ENCODE data around the gene SEC23IP.
"Not testable (repeated sequence)": the region's sequence is repeated elsewhere in the genome, so short reads cannot be mapped to it uniquely, and the experiment has no call there.

Gene SEC23IP

GRCh38 chr10:119892188-119893065, at the start of gene SEC23IP:
Gene SEC23IP, plus strand, starts transcription at chr10:119892730. Its CDS starts 53 bp downstream, at chr10:119892783.
- intact Hi-C loops (cut with DNase I): loop anchor here (1.0 kb wide), 1 partner anchor 19 kb away; no protein-coding TSS in a partner anchor
- DNase-seq: peak; percentile 96 to 100 (median 99)

GRCh38 chr10:119845656-119846055, 46.9 kb upstream of the SEC23IP start:
- intact Hi-C loops (cut with DNase I): no loop called here

DNA sequence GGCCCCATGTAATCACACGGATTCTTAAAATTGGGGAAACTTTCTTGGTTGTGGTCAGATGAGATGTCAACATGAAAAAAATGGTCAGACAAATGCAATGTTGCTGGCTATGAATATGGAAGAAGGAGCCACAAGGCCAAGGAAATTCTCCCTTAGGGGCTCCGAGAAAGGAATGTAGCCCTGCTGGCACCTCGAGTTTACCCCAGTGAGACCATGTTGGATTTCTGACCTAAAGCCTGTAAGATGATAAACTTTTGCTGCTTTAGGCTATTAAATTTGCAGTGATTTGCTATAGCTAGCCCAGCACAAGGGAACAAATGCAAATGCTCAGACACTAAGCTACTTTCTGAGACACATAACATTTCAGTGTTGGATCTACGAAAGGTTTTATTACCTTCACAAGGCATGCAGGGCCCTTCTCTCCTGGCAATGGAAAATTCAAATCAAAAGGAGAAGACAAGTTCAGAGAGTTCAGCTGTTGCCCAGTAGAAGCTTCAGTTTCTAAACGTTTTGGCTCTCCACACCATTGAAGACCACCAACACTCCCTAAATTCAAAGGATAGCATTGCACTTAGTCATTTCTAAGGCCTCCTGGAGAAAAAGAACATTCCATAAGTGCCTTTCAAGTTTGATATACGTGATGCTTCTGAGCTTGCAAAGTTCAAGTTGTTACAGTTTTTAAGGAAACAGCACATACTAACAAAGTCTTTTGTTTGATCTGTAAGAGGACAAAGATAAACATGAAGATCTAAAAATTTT, 43.3 kb upstream of the SEC23IP start:
- DNase-seq: no peak

More at GRCh38 chr10:119845656-119846055, 46.9 kb upstream of the SEC23IP start:
- no peak for DNase-seq

GRCh38 chr10:119849944-119850343, 42.6 kb upstream of the SEC23IP start:
- no peak for DNase-seq
- intact Hi-C loops (cut with DNase I): loop anchor here (10.0 kb wide), 1 partner anchor 95 kb away; no protein-coding TSS in a partner anchor

More for the DNA sequence above, 43.3 kb upstream of the SEC23IP start:
- intact Hi-C loops (cut with DNase I): no loop called here

DNA sequence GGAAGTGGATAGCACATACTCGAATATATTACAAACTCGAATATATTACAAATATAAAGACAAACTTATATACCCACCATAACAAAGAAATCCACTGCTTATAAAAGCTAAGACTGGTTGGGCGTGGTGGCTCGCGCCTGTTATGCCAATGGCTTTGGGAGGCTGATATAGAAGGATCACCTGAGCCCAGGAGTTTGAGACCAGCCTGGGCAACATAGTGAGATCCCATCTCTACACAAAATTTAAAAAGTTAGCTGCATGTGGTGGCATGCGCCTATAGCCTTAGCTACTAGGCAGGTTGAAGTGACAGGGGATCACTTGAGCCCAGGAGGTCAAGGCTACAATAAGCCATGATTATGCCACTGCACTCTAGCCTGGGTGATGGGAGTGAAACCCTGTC, 40.3 kb upstream of the SEC23IP start:
- DNase-seq: no peak
- intact Hi-C loops (cut with DNase I): loop anchor here (10.0 kb wide), 1 partner anchor 97 kb away; no protein-coding TSS in a partner anchor

DNA sequence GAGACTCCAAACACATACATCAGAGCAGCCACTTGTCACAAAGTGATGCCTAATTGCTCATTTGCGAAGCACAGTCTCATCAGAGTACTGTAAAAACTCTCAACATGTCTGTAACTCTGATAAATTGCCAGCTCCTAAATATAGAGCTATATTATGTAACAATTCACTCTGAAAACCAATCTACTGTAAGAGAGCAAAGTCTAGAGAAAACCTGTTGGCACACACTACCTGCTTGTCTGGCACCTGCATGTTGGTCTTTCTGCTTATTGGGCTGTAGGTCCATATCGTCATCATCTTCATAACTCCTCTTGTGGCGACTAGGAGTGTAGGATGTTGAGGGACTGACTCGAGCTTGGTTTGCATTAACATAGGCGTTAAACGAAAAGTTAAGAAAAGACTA, 39.7 kb upstream of the SEC23IP start:
- DNase-seq: peak in 3 of 42 donors; percentile 18 to 35 (median 28)
- intact Hi-C loops (cut with DNase I): loop anchor here (10.0 kb wide), 1 partner anchor 98 kb away; no protein-coding TSS in a partner anchor

DNA sequence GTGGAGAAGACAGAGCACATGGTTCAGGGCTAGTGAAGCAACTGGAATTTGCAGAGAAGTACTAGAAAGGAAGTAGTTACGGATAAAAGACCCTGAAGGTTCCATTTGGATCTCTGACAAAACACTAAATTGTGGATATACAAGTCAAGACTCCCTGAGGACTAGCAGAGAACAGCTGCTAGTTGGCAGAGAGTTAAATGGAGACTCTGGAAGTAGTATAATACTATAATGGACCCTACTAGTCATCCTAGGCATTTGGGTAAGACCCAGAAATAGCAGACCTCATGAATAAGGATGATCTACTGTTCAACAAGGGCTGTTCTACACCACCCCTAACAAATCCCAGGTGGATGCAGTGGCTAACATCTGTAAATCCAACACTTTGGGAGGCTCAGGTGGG, 39.0 kb upstream of the SEC23IP start:
- intact Hi-C loops (cut with DNase I): loop anchor here (10.0 kb wide), 1 partner anchor 99 kb away; no protein-coding TSS in a partner anchor
- DNase-seq: no peak

DNA sequence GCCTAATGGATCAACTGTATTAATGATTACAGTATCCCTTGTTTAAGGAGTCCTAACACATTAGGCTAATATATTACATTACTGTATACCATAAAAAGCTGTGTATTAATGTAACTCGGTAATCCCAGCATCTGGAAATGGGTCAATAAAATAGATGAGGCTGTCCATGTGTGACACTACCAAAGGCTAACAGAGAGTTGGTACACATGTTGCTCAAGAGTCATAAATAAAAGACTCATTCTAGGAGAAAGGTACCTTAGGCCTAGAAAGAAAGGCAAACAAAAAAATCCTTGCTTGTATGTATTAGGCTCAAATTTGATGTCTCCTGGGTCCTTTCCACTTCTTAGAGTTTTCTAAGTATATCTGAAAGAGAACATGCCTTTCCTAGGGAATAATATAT, 34.5 kb upstream of the SEC23IP start:
- intact Hi-C loops (cut with DNase I): loop anchor here (5.0 to 10.0 kb wide), 3 partner anchors 103 to 251 kb away; no protein-coding TSS in a partner anchor
- no peak for DNase-seq

GRCh38 chr10:119859420-119860258, 32.9 kb upstream of the SEC23IP start:
- intact Hi-C loops (cut with DNase I): loop anchor here (5.0 to 10.0 kb wide), 3 partner anchors 105 to 252 kb away; no protein-coding TSS in a partner anchor
- DNase-seq: no peak

DNA sequence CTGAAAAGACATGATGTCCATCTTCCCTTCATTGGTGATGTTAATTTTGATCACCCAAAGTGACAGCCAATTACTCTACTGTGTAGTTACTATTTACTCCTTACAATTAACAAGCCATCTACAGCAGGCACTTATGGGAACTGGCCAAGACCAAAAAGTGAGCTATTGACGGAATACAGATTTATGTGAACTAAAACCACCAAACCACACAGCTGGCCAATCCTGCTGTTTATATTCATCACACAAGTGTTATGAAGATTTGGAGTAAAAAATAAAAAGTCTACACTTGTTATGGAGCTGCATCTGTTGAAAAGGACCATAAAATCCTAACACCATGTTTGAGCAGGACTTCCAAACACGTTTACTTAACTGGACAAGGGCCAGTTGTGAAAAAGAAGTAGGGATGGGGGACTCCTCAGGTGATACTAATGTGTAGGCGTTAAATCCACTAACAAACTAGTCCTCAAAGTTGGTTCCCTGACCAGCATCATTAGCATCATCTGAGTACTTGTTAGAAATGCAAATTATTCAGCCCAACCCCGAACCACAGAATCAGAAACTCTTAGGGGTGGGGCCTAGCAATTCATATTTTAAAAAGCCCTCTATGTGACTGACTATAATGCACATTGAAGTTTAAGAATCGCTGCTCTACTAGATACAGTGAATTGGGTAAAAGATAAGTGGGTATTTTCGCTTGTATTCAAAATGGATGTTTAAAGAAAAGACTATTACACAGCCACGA, 31.5 kb upstream of the SEC23IP start:
- DNase-seq: no peak
- intact Hi-C loops (cut with DNase I): no loop called here

- no peak for DNase-seq
- intact Hi-C loops (cut with DNase I): no loop called here
These were observed 30.0 kb upstream of the SEC23IP start for GRCh38 chr10:119862524-119862923.

DNA sequence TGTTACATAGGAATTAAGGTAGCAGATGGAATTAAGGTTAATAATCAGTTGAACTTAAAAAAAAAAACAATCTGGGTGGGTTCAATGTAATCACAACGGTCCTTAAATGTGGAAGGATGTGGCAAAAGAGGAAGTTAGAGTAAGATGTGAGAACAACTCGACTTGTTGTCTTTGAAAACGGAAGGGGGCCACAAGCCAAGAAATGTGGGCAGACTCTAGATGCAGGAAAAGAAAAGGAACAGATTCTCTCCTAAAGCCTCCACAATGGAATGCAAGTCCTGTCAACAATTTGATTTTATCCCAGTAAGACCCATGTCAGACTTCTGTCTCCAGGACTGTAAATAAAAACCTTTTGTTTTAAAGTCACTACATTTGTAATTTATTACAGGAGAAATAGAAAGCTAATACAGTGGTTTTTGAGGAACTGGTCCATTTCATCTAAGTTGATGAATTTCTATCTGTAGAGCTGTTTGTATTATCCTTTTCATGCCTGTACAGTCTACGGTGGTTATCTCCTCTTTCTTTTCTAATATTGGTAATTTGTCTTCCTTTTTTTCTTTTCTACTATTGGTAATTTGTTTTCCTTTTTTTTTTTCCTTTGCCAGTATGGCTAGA, 28.5 kb upstream of the SEC23IP start:
- intact Hi-C loops (cut with DNase I): no loop called here
- DNase-seq: no peak

DNA sequence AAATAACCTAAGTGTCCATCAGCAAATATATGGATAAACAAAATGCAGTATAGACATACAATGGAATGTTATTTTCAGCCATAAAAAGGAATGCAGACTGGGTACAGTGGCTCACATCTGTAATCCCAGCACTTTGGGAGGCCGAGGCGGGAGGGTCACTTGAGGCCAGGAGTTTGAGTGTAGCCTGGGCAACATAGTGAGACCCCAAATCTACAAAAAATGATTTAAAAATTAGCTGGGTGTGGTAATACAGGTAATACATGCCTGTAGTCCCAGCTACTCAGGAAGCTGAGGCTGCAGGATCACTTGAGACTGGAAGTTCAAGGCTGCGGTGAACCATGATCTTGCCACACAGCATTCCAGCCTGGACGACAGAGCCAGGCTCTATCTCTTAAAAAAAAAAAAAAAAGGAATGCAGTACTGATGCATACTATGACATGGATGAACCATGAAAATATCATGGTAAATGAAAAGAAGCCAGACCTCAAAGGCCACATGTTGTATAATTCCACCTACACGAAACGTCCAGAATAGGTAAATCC, 26.8 kb upstream of the SEC23IP start:
- no peak for DNase-seq
- intact Hi-C loops (cut with DNase I): no loop called here

DNA sequence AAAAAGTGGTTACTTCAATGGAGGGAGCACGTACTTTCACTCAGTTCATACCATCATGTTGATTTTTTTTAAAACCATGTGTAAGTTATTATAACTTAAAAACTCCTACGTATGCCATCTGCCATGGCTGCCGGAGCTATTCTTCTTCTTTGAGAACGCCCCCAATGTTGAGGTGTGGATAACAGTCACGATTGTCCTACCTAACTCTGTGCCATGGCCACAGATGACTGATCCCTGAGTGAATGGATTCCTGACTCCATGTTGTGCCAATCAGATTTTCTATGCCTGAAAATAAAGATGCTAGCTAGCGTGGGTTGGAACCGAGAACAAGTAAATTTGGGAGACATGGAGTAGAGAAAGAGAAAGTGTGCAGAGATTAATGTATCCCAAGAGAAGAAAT, 25.2 kb upstream of the SEC23IP start:
- intact Hi-C loops (cut with DNase I): no loop called here
- DNase-seq: peak in 2 of 42 donors; percentile 3 to 22

- DNase-seq; intact Hi-C loops (cut with DNase I): not testable (repeated sequence)
These were observed 23.1 kb upstream of the SEC23IP start for GRCh38 chr10:119869398-119869797.

DNA sequence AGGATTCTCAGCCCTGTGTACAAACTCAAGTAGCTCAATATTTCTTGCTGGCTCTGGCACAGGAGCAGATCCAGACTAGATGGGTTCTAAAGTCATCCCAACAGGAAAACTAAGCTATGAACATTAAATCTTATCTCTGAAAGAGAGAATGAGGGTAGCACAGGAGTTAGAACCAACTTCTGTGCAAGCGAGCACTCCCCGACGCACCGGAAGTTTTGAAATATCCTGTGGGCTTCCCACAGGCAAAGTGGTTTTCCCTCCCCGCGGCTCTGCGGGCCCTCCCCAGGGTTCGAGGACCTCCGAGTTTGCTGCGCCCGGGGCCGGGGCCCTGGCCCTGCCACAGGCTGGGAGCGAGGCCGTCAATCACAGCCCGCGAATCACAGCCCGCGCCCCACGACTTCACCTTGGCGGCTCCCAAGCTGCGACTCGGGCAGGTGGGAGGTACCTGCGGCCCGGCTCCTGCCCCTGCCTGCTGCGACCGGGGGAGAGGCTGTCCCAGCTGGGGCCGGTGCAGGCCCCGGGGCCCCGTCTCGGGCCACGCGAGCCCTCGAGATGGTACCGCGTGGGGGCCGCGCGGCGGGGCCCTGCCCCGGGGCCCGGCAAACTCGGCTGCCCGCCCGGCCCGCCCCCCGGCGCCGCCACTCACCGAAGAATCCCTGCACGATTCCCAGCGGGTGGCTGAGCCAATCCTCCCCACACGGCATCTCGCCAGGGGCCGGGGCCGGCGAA, 20.5 kb upstream of the SEC23IP start:
- peak; percentile 17 to 80 (median 57) for DNase-seq
- intact Hi-C loops (cut with DNase I): no loop called here

GRCh38 chr10:119872610-119872859, 20.0 kb upstream of the SEC23IP start, which contains the start of gene MCMBP:
Gene MCMBP, minus strand, starts transcription at chr10:119872843. Its CDS starts 259 bp downstream, at chr10:119872584.
- no peak for DNase-seq
- intact Hi-C loops (cut with DNase I): no loop called here
